SK-N-SH (cell line): ENCODE results near the gene NELFE.

Source experiments
- CTCF ChIP-seq: fragments of 200-600 bp; sonication (generic); IDR thresholded peaks from 2 replicates; pipeline ENCODE4 v1.6.1; 2017; ENCODE audit warnings: antibody characterized with exemption, mild to moderate bottlenecking, moderate library complexity
- EP300 ChIP-seq, 2 experiments: IDR thresholded peaks; 2 replicates each; pipeline versions ENCODE4 v1.4.0 to v1.6.1; 2012; ENCODE audit warnings: borderline replicate concordance in 1 of 2, low read depth in 1 of 2, low read length in 1 of 2
- JUND ChIP-seq: IDR thresholded peaks from 2 replicates; pipeline ENCODE4 v1.4.0; 2012
- MEF2A ChIP-seq: IDR thresholded peaks from 2 replicates; pipeline ENCODE4 v1.4.0; 2012; ENCODE audit warnings: low read depth, borderline replicate concordance
- NRF1 ChIP-seq: IDR thresholded peaks from 2 replicates; pipeline ENCODE4 v1.6.1; 2012; ENCODE audit warnings: low read depth, mild to moderate bottlenecking, low read length
- POLR2AphosphoS5 ChIP-seq: IDR thresholded peaks from 2 replicates; pipeline ENCODE4 v1.6.1; 2012; ENCODE audit warnings: low read depth, low read length
- RAD21 ChIP-seq: IDR thresholded peaks from 2 replicates; pipeline ENCODE4 v1.6.1; 2012; ENCODE audit warnings: mild to moderate bottlenecking, low read length
- TAF1 ChIP-seq: IDR thresholded peaks from 2 replicates; pipeline ENCODE4 v1.6.1; 2012; ENCODE audit warnings: low read depth, mild to moderate bottlenecking, low read length, moderate library complexity, borderline replicate concordance
- TEAD4 ChIP-seq: IDR thresholded peaks from 2 replicates; pipeline ENCODE4 v1.4.0; 2012; ENCODE audit warnings: mild to moderate bottlenecking, borderline replicate concordance; ENCODE audit not compliant: insufficient read depth
- USF2 ChIP-seq: fragments of 150-350 bp; IDR thresholded peaks from 2 replicates; pipeline ENCODE4 v1.6.1; 2017; ENCODE audit warnings: antibody characterized with exemption, low read length, low read depth, borderline replicate concordance
- YY1 ChIP-seq: IDR thresholded peaks from 2 replicates; pipeline ENCODE4 v1.4.0; 2012; ENCODE audit warnings: low read depth, mild to moderate bottlenecking

- TF ChIP-seq CTCF (no peak), TEAD4 (no peak), NRF1 (no peak), MEF2A (no peak), RAD21 (no peak), USF2 (no peak), POLR2AphosphoS5 (no peak), JUND (no peak), TAF1 (no peak), YY1 (no peak), EP300 (IDR thresholded peaks at IDR 0.05; ENCODE audit: borderline replicate concordance in 1 of 2, low read depth in 1 of 2, low read length in 1 of 2) (no peak)
These were observed 20.6 kb upstream of the NELFE start for GRCh38 chr6:31979238-31979898.
